Measurements from ENCODE around the gene TCF19.
A peak's percentile ranks its signal among the peaks of the same experiment; 100 is the strongest.
"Not testable (repeated sequence)": the region's sequence is repeated elsewhere in the genome, so short reads cannot be mapped to it uniquely, and the experiment has no call there.

TCF19 gene

GRCh38 chr6:31183859-31184258, 25.5 kb downstream of the TCF19 start:
- not testable (repeated sequence) for DNase-seq

GRCh38 chr6:31185695-31186051, 27.3 kb downstream of the TCF19 start:
- not testable (repeated sequence) for DNase-seq

DNA sequence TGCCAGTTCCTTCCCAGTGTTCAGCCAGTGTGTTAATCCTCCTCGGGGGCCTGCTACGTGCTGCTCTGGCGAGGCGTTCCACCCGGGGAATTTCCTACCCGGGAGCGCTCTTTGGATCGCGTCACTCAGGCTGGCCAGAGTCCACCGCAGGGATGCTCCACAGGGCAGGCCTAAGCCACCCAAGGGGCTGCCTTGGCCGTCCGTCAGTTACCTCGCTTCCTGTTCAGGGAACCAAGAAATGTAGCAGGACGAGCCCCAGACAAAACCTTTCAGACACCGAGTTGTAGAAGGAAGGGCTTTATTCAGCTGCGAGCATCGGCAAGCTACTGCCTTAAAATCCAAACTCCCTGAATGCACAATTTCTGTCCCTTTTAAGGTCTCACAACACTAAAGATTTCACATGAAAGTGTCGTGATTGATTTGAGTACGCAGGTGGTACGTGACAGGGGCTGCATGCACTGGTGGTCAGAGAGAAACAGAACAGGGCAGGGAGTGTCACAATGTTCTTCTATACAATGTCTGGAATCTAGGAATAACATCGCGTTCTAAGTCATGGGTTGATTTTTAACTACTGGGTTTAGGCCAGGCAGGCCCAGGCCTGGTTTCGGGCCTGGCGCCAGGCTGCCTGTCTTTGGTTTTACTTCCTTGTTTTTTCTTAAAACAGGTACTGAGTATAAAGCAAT, 27.8 kb downstream of the TCF19 start:
- no peak for DNase-seq

DNA sequence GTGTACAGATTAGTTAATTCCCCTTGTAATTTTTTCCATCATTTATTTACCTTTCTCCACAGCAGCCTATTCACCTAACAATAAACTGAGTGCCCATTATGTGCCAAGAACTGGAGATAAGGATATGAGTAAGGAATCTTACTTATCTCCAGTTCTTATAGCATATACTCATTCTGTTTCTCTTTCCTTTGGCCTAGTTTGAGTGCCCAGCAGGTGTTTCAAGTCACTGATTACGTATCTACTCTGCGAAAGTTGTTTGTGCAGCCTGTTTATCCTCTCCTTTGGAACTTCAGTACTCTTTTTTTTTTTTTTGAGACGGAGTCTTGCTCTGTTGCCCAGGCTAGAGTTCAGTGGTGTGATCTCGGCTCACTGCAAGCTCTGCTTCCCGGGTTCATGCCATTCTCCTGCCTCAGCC, 29.4 kb downstream of the TCF19 start:
- DNase-seq = no peak

- DNase-seq = not testable (repeated sequence)
These were observed 30.8 kb downstream of the TCF19 start for GRCh38 chr6:31189223-31189622.

- no peak for DNase-seq
These were observed 32.1 kb downstream of the TCF19 start for GRCh38 chr6:31190488-31190887.

DNA sequence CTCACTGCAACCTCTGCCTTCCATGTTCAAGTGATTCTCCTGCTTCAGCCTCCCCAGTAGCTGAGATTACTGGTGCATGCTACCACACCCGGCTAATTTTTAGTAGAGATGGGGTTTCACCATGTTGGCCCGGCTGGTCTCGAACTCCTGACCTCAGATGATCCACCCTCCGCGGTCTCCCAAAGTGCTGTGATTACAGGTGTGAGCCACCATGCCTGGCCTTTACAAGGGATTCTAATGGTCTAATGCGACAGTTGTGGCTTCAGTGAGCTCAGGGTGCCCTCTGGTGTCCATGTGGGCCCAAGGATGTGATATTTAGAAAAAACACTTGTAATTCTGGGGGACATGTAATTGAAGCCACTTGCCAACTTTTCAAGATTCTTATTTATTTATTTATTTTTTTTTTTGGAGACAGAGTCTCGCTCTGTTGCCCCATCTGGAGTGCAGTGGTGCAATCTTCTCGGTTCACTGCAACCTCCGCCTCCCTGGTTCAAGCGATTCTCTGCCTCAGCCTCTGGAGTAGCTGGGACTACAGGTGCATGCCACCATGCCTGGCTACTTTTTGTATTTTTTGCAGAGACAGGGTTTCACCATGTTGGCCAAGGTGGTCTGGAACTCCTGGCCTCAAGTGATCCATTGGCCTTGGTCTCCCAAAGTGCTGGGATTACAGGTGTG, 34.2 kb downstream of the TCF19 start:
- peak; percentile 78 for DNase-seq

DNA sequence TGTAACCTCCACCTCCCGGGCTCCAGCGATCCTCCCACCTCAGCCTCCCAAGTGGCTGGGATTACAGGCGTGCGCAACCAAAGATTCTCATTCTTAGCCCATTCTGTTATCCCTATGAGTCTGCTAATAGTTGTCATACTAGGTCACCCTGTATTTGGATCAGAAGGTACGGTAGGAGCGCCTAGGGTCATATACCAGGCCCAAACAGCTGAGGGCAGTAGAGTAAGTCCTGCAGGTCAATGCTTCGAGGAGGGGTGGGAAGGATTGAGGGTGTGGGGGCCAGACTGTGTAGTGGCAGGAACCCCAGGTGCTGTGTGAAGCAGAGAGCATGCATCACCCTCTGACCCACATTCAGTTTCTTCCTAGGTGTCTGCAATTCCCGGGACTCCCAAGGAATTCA, 34.8 kb downstream of the TCF19 start:
- DNase-seq = no peak

DNA sequence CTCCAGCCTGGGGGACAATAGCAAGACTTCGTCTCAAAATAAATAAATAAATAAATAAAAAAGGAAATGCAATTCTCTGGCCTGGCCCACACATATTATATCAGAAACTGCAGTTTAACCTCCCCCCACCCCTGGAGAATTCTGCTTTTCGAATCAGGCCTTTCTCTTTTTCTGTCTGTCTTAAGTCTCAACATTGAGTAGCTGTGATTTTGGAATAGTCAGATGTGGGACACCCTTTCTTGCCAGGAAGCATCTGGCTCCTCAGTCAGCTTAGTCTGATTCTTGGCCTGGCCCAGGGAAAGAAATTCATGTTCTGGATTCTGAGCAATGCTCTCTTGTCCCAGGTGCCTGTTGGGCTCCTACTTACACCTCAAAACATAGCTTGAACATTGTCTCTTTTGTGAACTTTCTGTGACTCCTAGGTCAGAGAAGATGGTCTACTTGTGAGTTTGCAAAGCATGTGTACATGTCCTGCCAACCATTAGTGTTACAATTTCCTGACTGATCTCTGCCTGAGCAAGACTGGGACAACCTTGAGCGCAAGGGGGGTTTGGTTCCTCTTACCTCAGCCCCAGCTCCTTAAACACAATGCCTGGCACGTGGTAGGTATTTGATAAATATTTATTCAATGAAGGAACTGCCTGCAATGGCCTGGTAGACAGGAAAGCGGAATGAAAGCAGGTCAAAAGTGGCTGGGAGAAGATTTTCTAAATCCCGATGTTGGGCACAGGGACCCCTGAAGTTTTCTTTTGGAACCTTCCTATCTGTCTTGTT, 35.9 kb downstream of the TCF19 start:
- DNase-seq = no peak

- DNase-seq = not testable (repeated sequence)
These were observed 37.1 kb downstream of the TCF19 start for GRCh38 chr6:31195308-31195979.

GRCh38 chr6:31196251-31197022, 38.0 kb downstream of the TCF19 start:
- not testable (repeated sequence) for DNase-seq

- peak; percentile 93 for DNase-seq
These were observed 39.3 kb downstream of the TCF19 start for GRCh38 chr6:31197559-31198305.

GRCh38 chr6:31199105-31199452, 40.7 kb downstream of the TCF19 start:
- not testable (repeated sequence) for DNase-seq

GRCh38 chr6:31202259-31203166, 44.1 kb downstream of the TCF19 start:
- no peak for DNase-seq

- DNase-seq = peak; percentile 78
These were observed 45.1 kb downstream of the TCF19 start for GRCh38 chr6:31203345-31203979.

DNA sequence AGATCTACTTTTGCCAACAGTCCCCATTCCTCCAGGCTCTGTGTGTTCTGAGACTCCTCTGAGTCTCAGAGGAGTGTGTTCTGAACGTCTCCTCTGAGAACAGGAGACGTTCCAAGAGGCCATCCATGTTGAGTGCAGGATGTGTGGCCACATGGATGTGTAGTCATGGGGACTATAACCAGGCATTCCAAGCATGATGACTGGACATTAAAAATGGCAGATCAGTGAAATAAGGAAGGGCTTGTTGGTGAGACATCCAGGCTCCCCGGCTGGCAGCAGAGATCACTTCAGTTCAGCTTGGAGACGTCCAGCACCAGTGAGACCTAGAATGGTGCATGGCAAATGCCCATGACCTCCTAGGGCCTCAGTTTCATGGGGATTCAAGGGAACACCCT, 46.4 kb downstream of the TCF19 start:
- no peak for DNase-seq

DNA sequence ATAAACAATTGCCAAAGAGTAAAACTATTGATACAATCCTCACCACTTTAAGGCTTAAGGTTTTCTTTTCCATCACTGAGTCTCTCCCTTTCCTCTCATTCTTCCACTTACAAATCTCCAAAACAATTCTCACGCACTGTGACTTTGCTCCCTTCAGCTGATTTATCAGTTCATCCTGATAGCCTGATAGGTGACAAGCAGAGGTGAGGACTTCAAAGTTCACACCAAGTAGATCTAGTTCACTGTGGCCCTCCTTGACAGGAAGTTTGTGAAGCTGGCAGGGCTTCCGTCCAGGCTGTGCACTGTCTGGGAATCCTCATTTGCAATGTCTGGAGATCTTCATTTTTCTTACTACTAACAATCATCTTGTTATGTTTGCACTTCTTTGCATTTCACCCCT, 47.2 kb downstream of the TCF19 start:
- DNase-seq = no peak

DNA sequence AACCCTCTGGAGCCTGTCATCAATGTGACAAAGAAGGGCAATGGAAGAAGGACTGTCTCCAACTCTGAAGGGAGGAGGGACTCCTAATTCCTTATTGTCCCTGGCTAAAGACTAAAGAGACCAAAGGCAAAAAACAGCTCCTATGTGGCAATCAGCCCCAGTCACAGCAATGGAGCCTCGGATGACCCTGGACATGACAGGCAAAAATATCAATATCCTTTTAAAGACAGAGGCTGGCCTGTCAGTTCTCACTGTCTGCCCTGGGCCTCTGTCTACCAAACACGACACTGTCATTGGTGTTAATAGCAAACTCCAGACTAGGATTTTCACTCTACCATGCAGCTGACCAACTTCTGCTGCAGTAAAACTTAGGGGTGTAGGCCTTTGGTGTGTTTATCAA, 50.1 kb downstream of the TCF19 start:
- DNase-seq = no peak

DNA sequence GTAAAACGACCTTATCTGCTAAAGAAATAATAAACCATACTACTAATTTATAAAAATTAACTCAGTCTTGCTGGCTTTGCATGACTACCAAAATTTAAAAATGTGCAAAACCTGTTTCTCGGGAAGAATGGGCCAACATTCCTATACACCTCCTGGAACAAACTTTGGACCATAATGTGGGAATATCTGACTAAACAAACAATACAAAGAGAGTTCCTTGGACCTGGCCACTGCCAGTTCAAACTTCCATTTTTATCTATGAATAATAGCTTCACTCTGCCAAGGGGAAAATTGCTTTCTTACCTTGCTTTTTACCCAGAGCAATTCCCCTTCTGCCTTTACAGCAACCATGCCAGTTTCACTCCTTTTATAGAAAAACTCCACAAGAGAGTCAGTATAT, 50.7 kb downstream of the TCF19 start:
- no peak for DNase-seq

DNA sequence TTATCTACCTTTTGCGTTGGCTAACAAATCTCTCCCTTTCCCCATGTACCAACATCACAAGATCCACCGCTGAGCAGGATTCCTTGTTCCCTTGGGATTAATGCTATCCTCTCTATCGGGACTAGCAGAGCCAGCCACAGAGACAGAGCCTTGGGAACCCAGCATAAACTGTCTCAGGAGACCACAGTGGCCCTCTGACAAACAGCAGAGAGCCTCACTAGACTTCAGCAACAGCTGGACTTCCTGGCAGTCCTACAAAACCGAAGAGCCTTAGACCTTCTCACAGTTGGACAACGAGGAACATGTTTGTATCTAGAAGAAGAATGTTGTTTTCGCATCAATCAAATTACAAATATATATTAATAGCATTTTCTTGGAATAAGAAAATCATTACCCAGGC, 51.7 kb downstream of the TCF19 start:
- DNase-seq = no peak
